NCI-H128 (cell line): ENCODE results near the gene HOXC9.
"Not testable (repeated sequence)": the region's sequence is repeated elsewhere in the genome, so short reads cannot be mapped to it uniquely, and the experiment has no call there.

Experiments
- DNase-seq: peaks from one replicate; lab custom pipeline; 2025; ENCODE audit not compliant: unreplicated experiment; lab: John Stamatoyannopoulos, UW

HOXC9 gene

DNA sequence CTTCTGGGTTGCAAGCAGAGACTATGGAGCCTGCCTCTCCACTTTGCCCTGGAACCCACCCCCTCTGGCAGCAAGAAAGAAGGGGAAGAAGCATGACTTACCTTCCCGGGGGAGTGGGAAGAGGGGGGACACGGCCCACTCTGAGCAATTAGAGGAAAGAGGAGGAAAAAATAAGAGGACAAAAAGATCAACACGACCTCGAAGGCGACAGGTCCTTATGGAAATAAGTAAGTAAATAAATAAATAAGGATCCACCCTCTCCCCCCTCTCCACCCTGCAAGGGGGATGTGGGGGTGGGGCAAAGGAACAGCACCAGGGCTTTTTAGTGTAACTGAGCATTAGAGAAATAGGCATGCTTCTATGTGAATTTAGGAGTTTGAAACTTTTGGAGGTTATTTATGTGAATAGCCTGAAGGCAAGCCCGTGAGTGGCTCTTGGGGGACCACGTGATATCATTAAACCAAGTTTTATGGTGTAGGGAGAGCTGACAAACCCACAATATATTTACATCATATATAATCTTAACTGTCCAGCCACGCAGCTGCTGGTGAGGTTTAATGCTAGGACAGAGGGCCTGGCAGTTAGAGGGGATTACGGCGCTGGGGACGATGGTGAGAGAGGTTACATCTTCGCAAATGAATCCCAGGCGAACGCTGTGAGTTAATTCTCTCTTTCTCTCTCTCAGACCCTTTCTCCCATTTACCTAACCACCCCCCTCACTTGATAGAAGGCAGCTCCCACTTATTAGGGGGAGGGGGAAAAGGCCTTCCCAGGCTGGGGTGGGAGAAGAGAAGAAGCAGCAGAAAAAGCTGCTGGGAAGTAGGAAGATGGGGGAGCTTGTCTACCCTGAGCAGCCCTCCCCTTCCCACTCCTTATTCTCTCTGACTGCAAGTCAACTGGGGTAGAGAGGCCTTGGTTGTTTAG lies 37.7 kb downstream of the HOXC9 start:
- DNase-seq: no peak

DNA sequence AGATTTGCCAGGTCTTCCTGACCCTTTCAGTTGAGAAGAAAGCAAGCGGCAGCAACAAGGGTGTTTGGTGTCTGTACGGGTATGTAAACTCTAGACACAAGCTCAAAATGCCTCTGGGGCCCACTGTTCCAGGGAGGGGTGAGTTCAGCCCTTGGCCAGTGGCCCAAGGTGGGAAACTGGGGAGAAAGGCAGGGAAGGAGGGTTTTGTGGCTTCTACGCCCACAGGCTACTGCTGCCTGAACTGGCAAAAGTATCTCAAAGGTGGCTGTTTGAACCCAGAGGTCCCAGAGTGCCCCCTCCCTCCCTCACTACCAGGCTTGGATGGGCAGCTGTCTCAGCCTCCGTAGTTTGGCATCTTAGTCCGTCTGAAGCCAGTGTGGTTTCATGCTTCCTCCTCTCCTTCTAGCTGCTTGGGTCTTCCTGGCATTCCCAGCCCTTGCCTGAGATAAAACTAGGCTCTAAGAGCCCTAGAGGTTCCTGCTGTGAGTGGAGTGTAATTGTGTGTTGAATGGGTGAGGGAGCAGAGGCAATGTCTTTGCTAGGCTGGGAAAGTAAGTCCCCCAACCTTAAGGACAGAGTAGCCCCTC lies 38.4 kb downstream of the HOXC9 start:
- no peak for DNase-seq

DNA sequence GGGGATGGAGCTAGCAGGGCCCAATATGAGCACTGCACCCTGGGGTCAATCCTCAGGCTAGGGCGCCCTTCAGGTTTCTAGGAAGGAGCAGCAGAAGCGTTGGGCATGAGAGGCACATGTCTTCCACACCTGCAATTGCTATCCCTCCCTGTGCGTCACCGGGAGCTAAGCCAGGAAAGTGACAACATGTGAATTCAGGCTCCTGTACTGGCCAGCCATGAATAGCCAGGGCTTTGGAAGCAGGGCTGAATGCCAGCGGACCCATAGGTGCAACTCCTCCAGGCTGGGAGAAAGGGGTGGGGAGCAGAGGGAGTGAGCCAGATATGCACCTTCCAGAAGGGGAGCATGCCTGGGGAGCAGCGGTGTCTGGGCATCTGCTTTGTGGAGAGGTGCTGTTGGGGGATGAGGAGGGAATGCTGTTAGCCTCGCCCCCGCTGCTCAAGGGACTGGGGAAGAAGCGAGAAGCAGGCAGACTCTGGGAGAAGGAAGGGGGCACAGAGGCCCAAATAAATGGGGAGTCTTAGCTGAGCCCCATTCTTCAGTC lies 39.0 kb downstream of the HOXC9 start:
- DNase-seq: no peak

DNA sequence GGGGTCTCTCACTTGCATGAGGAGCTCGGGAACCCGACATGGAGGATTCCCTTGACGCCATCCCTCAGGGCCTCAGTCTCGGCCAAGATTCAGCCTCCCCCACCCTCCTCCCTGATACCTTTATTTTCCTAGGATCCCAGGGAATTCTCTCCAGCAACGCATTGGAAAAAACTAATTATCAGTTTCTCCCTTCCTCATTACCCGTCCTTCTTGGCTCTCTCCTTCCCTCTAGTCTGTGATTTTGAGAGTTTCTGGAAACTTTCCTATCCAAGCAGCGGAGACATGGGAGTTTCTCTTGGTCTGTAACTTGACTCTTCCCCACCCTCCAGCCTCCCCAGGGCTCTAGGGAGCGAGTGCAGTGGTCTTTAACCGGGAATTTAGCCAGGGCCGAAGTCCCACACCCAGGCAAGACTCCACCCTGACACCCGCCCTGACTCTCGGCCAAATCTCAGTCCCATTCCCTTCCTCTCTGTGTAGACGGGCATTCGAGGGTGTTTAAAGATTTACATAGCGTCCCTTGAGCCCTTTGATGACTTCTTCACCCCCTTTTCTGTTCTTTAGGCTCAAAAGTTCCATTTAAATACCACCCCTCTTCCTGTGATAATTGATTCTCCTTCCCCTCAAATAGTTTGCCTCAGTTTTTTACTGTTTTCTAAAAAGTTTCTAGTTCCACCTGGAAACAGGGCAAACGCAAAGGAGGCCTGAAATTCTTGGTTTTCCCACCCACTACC lies 39.6 kb downstream of the HOXC9 start:
- no peak for DNase-seq

DNA sequence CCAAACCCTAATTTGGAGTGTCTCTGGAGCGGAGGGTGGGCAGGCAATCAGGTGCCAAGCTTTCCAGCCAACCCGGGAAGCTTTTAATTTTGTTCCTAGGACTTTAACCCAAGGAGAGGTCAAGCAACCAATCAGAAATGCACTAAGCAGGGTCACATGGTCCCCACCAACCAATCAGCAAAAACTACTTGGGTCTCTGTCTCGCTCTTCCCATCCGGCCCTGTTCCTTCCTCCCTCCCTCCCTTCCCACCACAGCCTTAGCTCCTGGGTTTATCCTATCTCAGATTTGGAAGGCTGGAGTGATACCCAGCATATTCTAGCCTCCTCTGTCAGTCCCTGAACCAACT lies 40.2 kb downstream of the HOXC9 start:
- no peak for DNase-seq

DNA sequence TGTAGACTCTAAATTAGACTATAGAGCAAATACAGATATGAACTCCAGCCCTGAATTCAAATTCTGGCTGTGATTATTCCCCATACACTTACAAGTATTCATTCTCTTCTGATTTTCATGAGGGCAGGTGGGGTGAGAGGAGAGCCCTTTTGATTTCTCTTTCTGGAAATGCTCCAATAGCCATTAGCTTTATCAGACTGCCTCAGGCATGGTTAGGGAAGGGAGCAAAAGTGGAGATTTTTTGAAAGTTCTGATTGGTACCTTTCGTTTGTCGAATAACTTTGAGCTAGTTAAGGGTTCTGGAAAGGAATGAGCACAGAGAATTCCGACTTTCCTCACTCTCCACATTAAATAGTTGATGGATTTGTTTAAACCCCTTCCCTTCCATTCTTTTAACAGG lies 40.7 kb downstream of the HOXC9 start:
- no peak for DNase-seq

DNA sequence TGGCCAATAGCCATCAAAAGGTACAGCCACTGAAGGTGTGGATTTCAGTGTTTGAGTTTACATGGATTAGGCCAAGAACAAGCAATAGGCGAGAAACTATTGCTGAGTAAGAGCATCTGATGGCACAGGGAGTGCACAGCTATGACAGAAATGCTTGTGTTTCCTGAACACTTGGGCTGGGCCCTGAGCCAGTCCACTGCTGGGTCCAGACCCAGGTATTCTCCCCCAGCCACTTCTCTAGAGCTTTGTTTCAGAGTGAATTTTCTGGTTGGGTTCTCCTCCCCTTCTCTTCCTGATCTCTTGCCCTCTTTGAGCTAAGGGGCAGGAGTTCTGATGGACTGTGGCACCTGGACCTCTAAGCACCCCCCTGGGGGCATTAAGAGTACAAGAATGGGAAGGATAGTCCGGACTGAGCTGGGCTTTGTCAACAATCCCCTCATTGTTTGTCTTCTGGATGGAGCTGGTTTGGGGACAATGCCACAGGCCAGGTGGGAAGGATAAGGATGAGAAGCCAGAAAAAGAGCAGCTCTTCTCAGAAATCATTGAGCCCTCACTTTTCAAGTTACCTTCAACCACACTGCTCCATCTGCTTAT lies 41.2 kb downstream of the HOXC9 start:
- DNase-seq: no peak

DNA sequence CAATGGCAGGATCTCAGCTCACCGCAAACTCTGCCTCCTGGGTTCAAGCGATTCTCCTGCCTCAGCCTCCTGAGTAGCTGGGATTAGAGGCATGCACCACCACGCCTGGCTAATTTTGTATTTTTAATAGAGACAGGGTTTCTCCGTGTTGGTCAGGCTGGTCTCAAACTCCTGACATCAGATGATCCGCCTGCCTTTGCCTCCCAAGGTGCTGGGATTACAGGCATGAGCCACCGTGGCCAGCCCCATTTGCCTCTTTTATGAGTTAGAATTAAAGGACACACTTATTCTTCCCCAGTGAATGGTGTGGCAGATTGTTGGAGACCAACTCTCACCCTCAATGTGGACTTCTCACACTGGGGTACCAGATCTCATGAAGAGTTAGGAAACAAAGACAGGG lies 42.1 kb downstream of the HOXC9 start:
- not testable (repeated sequence) for DNase-seq

DNA sequence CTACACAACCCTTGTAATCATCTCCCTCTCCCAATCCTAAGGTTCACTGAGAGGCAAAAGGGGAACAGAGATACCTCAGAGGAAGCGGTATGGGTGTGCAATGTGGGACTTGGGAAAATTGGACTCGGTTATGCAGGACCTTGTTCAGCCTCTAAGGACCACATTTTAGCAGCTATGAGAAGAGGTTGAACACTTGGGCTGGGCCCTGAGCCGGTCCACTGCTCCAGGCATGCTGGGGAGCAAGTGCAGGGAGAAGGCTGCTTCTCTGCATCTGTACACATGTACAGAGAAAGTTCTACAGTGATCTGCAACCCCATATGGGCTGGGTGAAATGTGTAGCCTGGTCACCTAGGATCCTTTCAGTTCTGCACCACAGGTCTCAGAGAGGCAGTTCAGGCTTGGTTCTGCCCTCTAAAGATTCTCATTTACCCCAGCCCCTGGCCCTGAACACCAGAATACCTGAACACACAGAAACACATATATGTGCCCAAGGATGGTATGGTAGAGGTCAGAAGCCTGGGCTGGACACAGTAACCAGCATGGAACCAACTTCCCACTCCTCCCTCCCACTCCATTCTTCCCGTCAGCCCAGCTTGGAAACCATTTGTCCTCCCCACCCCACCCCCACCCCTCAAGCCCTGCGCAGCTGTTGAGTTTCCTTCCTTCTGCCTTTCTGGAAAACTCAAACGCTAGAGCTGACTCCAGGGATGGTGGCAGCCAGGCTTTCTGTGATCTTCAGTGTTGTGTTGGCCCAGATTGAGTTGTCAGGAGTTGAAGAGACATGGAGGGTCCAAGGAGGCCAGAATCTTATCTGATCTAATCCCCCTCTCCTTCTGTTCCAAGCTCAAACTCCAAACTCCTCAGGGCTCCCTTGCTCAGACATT lies 43.3 kb downstream of the HOXC9 start:
- DNase-seq: no peak

DNA sequence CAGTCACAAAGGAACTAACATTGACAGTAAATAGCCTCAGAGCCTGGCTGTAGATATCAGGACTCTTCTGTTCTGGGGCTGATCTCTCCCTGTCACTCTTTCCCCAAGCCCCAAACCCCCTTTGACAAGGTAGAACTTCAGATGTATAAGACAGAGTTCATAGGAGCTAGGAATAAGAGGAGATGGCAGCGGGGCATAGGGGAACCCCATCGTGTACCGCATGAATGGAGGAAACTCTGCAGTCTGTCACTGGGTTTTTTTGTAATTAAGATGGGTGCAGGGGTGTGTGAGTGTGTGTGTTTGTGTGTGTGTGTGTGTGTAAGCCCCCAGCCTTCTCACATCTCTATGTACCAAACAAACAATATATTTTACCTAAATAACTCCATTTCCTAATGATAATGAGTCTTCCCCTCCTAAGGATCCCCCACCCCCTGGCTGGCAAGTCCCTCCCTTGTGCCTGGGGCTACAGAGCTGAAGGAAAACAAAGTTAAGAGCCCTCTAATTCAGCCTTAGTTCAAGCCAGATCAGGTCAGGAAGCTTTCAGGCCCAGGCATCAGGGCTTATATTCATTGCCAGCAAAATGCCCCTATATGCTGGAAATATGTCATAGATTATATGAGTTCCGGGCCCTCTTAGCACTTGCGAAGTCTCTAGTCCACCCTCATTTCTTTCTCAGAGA lies 44.6 kb downstream of the HOXC9 start:
- DNase-seq: no peak

DNA sequence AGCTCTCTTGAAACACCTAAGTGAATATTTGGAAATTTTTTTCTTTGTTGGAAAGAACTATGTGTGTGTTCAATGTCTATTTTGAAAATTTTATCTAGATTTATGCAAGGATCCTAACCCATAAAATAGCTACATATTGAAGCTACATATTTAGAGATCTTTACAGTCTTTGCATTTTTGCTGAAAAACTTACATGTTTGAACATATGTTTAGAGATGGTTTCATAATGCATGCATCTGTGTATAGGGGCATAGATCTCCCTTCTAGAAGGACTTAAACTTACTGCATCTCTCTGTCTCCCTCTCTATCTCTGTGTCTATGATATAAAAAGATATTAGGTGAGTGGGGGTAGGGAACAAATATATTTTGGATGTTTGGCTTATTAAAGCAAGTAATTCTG lies 45.4 kb downstream of the HOXC9 start:
- no peak for DNase-seq

DNA sequence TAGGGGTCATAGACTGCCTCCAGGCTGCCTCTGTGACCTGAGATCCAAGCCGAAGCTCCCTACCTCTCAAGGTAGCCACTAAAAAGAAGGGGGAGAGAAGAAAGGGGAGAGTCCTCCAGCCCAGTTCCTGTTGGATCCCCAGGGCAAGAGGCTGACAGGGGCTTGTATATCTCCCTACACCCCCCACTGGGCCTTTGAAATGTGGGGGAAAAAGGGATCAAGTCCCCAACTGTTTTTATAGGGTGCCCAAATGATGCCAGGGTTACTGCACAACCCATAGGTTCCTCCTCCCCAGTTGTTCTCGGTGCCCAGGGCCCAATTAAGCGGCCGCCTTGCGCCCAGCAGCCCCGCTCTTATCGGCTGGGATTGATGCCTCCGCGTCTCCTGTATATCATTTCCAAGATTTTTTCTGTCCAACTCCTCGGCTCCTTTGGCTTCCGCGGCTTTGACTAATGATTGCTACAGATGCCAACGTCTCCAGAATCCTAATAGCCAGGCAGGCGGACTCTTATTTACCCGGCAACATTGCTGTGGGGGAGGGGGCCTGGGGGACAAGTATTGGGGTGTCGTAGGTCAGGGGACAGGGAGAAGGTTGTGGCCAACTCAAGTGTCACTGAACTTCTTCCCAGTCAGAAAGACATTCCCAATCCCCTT lies 46.0 kb downstream of the HOXC9 start:
- DNase-seq: no peak

DNA sequence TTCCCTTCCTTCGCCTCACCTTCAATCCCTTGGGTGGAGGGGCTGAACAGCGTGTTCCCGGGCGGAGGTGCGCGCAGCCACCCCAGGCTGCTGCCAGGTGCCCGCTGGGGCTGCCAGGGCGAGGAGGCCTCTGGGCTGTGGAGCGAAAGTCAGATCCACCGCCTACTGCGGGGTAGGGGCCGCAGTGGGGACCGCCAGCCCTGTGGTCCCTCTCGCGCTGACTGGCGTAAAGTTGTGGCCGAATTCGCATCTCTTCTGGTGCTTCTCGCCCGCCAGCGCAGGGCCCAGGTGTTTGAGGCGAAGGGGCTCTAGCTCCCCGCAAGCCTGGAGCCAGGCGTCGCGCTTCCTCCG lies 46.8 kb downstream of the HOXC9 start:
- DNase-seq: no peak

DNA sequence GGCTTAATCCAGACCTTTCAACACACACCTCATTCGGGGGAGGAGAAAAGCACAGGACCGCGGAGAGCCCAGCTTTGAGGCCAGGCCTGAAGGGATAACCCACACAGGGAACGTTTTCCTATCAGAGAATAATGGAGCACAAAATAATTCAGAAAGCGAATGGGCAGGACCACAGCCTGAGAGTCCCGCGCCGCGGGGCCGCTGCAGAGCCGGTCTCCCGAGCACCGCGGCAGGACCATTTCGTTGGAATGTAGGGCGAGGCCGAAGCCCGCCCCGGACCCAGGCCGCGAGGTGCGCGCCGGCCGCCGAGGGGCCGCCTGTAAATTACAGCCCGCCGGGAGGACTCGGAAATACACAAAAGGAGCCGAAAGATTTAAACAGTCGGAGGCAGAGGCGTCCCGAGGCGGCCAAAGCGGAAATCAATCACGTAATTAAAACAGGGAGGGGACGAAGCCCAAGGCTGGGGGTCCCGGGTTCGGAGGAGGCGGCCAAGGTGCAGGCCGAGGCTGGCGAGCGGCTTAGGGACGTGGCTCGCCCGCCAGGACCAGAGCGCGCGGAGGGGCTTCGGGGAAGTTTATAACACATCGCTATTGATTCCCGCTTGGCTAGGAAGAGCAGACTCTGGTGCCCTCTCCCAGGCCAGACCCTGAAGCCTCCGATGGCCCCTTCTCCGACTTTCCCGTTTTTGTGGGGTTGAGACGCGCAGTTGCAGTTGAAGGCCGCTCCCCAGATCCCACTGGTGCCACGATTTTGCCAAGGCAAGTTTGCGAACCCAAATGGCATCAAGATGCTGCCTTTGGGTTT lies 47.4 kb downstream of the HOXC9 start:
- no peak for DNase-seq

DNA sequence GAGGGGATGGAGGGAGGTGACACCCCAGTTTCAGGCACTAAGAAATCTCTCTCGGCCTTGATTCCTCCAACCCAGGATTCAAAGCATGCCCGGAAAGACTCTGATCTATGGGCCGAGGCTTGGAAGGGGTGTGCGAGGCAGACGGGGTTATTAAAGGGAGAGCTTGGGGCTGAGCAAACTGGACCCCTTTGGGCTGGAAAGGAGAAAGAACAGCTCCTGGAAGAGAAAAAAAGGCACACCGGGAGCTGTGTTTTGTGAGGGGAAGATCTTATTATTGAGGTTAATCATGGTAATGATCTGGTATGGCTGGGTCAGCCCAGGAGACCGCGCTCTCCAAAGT lies 48.0 kb downstream of the HOXC9 start:
- no peak for DNase-seq

DNA sequence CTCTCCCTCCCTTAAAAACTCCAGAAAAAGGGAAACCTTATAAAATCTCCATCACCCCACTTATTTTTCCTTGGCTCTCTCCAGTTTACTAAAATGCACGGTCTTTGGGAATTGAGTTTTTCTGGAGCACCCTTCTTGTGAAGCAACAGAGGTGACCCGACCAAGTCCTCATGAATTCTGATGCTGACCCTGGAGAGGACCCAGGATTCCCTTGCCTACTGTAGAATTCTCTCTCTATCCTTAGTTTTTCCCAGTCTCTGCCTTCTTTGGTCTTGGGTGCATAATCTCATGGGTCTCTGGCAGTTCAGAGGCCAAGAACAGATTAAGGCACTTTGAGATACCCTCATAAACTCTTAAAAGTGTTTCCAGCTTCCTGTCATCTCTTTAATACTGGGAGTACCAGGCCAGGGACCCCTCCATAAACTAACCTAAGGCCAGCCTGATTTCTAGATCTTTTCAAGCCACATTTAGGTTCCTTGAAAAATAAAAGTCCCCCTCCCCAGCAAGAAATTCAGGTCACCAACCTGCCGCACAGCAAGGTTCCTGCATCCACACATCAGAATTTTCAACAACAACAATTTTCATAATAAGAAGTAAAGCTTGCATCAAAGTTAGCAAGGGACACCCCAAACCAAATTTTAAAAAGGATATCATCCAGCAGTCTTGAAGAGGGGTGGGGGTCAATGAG lies 48.6 kb downstream of the HOXC9 start:
- DNase-seq: no peak

DNA sequence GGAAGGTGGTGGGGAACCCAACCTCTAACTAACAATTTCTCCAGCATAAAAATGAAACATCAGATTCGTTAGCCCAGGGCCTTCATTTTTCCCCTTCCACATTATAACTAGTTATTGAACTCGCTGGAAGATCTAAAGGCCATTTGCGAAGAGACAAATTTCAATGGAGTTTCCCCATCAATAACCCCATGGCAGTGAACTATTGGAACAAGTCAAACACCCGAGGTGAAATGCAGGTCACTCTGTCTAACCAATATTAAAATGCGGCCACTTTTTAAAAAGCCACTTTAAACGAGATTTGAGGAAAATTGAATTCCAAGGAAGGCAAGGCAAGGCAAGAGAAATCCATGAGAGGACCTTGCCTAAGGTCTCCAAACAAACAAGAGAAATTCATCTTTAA lies 49.1 kb downstream of the HOXC9 start:
- no peak for DNase-seq

DNA sequence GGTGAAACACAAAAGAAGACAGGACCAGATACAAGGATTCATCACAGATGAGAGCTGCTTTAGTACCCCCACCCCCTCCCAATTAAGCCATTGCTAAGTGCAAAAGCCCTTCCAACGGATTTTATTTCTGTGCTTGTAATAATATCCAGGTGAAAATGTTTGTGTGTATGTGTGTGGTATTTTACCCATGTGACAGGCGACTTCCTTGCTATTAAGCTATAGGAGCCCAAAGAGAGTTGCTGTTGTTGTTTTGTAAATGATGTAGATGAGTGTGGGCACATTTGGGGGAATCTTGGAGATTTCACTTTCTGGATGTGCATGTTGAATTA lies 50.5 kb downstream of the HOXC9 start:
- DNase-seq: no peak
